ENCODE results near the gene ZGRF1. TPM values are rescaled to one million over a fixed set of nuclear protein-coding genes. Genes with fewer than 3 reads are reported as not detected.

ZGRF1 gene
- total RNA-seq, 4 donors from 2014 or later: 2.5 to 9.4 (median 6.5) TPM

DNA sequence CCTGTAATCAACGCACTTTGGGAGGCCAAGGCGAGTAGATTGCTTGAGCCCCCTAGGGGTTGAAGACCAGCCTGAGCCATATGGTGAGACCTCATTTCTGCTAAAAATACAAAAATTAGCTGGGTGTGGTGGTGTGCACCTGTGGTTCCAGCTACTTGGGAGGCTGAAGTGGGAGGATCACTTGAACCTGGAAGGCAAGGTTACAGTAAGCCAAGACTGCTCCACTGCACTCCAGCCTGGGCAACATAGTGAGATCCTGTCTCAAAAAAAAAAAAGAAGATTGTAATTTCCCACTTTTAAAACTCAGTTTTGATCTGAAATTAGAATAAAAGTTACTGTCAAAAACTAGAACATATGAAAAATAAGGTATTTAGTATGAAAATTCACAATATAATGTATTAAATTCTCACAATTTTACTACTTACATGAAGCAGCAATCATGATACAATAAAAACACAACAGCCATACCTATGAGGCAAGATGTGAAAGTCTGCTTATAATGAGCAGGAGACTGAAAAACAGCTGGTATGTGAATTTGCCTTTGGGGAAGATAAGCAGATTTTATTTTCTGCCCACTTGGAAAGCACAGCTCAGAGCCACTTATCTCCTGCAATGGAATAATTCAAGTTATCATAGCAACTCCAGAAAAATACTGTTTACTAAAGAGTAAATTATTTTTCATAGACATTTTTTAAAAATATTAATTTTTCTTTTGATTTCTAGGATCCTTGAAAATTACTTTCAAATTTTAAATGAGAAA is 50.6 kb downstream of the ZGRF1 start:
- no peak for TF ChIP-seq EP300 (IDR thresholded peaks at IDR 0.05)
- TF ChIP-seq, protein P1, sequence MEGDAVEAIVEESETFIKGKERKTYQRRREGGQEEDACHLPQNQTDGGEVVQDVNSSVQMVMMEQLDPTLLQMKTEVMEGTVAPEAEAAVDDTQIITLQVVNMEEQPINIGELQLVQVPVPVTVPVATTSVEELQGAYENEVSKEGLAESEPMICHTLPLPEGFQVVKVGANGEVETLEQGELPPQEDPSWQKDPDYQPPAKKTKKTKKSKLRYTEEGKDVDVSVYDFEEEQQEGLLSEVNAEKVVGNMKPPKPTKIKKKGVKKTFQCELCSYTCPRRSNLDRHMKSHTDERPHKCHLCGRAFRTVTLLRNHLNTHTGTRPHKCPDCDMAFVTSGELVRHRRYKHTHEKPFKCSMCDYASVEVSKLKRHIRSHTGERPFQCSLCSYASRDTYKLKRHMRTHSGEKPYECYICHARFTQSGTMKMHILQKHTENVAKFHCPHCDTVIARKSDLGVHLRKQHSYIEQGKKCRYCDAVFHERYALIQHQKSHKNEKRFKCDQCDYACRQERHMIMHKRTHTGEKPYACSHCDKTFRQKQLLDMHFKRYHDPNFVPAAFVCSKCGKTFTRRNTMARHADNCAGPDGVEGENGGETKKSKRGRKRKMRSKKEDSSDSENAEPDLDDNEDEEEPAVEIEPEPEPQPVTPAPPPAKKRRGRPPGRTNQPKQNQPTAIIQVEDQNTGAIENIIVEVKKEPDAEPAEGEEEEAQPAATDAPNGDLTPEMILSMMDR (IDR thresholded peaks at IDR 0.05): no peak
- no peak for TF ChIP-seq POLR2A (IDR thresholded peaks at IDR 0.05)
- Histone ChIP-seq H3K36me3 (peaks cover 0 to 28% (median 0%) of the 10 kb centered on the region in 3 donors), H3K4me3 (no peak overlapping the region), H3K4me1 (no peaks in the 10 kb centered on the region), H3K27me3 (no peaks in the 10 kb centered on the region), H3K27ac (no peak overlapping the region), H3K9me3 (no peaks in the 10 kb centered on the region)
- DNase-seq (ENCODE audit: low spot score in 2 of 2): no peak
- WGBS, 2 donors: 94 to 100% methylated on average over 2 of the region's 2 CpGs

DNA sequence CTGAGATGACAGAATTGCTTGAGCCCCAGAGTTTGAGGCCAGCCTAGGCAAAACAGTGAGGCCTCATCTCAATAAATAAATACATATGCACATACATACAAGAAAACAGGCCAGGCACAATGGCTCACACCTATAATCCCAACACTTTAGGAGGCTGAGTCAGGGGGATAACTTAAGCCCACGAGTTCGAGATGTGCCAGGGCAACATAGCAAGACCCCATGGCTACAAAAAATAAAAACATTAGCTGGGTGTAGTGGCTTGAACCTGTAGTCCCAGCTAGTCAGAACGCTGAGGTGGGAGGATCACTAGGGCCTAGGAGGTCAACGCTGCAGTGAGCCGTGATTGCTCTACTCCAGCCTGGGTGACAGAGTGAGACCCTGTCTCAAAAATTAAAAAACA is 69.2 kb downstream of the ZGRF1 start:
- no peak overlapping the region for H3K4me3 ChIP-seq
- no peaks in the 10 kb centered on the region for H3K27me3 ChIP-seq
- TF ChIP-seq EP300 (IDR thresholded peaks at IDR 0.05): no peak
- no peak for TF ChIP-seq POLR2A (IDR thresholded peaks at IDR 0.05)
- TF ChIP-seq, protein P1 (IDR thresholded peaks at IDR 0.05): no peak
- no peaks in the 10 kb centered on the region for H3K9me3 ChIP-seq
- H3K27ac ChIP-seq: no peak overlapping the region
- H3K36me3 ChIP-seq: no peaks in the 10 kb centered on the region
- 97 to 99% methylated on average over 5 of the region's 5 CpGs for WGBS, 2 donors
- H3K4me1 ChIP-seq: no peaks in the 10 kb centered on the region
- no peak for DNase-seq (ENCODE audit: low spot score in 2 of 2)

DNA sequence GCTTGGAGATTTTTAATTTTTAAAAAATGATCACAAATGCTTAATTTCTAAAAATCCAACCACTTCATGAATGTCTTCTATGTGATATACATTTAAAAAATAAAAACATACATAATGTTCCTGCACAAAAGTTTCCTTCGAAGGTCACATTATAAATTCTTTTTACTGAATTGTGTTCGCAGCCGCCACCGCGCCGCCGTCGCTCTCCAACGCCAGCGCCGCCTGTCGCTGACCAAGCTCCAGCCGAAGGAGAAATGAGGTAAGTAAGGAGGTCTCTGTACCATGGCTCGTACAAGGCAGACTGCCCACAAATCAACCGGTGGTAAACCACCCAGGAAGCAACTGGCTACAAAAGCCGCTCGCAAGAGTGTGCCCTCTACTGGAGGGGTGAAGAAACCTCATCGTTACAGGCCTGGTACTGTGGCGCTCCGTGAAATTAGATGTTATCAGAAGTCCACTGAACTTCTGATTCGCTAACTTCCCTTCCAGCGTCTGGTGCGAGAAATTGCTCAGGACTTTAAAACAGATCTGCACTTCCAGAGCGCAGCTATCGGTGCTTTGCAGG is 71.9 kb downstream of the ZGRF1 start:
- H3K4me1 ChIP-seq: no peaks in the 10 kb centered on the region
- no peaks in the 10 kb centered on the region for H3K36me3 ChIP-seq
- no peaks in the 10 kb centered on the region for H3K9me3 ChIP-seq
- TF ChIP-seq, protein P1 (IDR thresholded peaks at IDR 0.05): no peak
- no peak for TF ChIP-seq POLR2A (IDR thresholded peaks at IDR 0.05)
- no peak overlapping the region for H3K27ac ChIP-seq
- H3K4me3 ChIP-seq: no peak overlapping the region
- no peaks in the 10 kb centered on the region for H3K27me3 ChIP-seq
- WGBS, 2 donors: 96% methylated on average over 25 of the region's 25 CpGs
- DNase-seq (ENCODE audit: low spot score in 2 of 2): no peak

DNA sequence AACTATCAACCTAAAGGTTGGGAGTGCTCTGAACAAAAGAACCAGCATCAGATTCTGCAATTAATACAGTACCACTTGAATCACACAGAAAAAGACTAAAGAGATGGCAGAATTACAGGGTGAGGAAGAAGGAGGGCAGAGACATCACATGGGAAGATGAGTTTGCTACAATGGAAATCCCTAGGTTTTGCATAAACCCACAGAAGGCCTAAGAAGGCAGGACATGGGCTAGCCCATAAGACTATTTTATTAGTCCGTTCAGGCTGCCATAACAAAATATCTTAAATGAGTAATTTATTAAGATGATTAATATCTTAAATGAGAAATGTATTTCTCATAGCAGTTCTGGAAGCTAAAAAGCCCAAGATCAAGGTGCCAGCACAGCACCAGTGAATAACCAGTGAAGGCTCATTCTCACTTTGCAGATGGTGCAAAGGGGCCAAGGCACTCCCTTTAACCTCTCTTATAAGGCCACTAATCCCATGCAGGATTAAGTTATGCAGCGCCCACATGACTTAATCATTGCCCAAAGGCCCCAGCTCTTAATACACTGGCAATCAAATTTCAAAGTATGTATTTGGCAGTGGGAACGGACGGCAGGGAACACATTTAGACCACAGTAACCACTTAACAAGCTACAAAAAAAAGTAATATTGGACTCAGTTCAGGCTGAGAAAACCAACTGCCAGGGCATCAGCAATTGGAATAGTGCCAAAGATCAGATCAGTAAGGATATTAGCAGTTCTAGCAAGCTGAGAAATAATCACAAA is 73.1 kb downstream of the ZGRF1 start:
- H3K27ac ChIP-seq: no peak overlapping the region
- 91 to 97% methylated on average over 4 of the region's 4 CpGs for WGBS, 2 donors
- TF ChIP-seq EP300 (IDR thresholded peaks at IDR 0.05) (no peak), POLR2A (IDR thresholded peaks at IDR 0.05) (no peak)
- TF ChIP-seq, protein P1 (IDR thresholded peaks at IDR 0.05): no peak
- no peak overlapping the region for H3K4me3 ChIP-seq
- H3K9me3 ChIP-seq: no peaks in the 10 kb centered on the region
- no peaks in the 10 kb centered on the region for H3K27me3 ChIP-seq
- DNase-seq (ENCODE audit: low spot score in 2 of 2): no peak
- no peaks in the 10 kb centered on the region for H3K4me1 ChIP-seq
- no peaks in the 10 kb centered on the region for H3K36me3 ChIP-seq

All from tibial nerve (tissue), 4 donors.